ENCODE measurements around the gene LCP2. TPM values are rescaled to one million over a fixed set of nuclear protein-coding genes. Genes with fewer than 3 reads are reported as not detected.

The LCP2 gene
- total RNA-seq, 1 experiment from 2014 or later = 0.61 TPM

DNA sequence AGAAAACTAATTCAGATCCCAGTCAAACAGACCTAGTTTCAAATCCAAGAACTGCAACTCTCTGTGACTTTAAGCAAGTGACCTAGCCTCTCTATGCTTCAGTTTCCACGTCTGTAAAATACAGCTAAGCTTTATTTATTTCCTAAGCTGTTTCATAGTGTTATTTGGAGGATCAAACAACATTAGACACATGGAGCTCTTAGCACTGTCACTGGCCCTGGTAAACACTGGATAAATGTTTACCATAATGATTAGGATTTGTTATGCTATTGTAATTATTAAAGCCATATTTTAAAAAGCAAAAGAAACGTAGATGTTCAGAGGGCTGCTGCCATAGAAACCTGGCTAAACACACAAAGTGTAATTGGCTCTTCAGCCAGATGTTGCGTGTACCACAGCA, 91.4 kb downstream of the LCP2 start:
- no peak overlapping the region for H3K4me2 ChIP-seq (ENCODE audit: low read length)
- peaks cover 81% of the 10 kb centered on the region for H3K27me3 ChIP-seq (ENCODE audit: insufficient read depth, low read length)
- H4K20me1 ChIP-seq (ENCODE audit: insufficient read depth) = no peaks in the 10 kb centered on the region; the same call in 1 of the 2 replicates
- ATAC-seq (no peak), DNase-seq (ENCODE audit: low read depth, low spot score) (no peak)
- H3K36me3 ChIP-seq (ENCODE audit: control insufficient read depth in 1 of 2, insufficient read depth in 2 of 2, low read length in 2 of 2) = no peaks in the 10 kb centered on the region
- intact Hi-C loops (cut with micrococcal nuclease) = no loop called here
- H3K27ac ChIP-seq (ENCODE audit: low read depth, low read length) = no peak overlapping the region
- no peaks in the 10 kb centered on the region for H3K9me2 ChIP-seq (ENCODE audit: insufficient read depth)
- no peaks in the 10 kb centered on the region for H3K79me2 ChIP-seq (ENCODE audit: insufficient read depth, low read length)
- no peaks in the 10 kb centered on the region for H3K4me1 ChIP-seq (ENCODE audit: control insufficient read depth in 1 of 2, insufficient read depth in 2 of 2, low read length in 2 of 2)
- ChIA-PET RAD21 (ENCODE audit: low non-redundant PET in 1 of 2, low total read pairs in 2 of 2, uncharacterized antibody in 2 of 2, unreplicated experiment in 2 of 2) (interaction anchor here in 1 of 2 experiments (0.7 kb wide), 1 partner anchor 1289 kb away, joined by 3 read pairs; no protein-coding TSS in a partner anchor), CTCF (interaction anchor here (0.9 kb wide), 1 partner anchor 22 kb away, joined by 3 read pairs; no protein-coding TSS in a partner anchor), POLR2A (no interaction called here)
- no peaks in the 10 kb centered on the region for H3K9me3 ChIP-seq (ENCODE audit: control insufficient read depth in 1 of 2, insufficient read depth in 1 of 2, low read depth in 1 of 2, low read length in 2 of 2)
- no peak overlapping the region for H3K9ac ChIP-seq (ENCODE audit: low read length)
- no peak for TF ChIP-seq ZNF274 (IDR thresholded peaks at IDR 0.05; ENCODE audit: low read depth, low read length)
- TF ChIP-seq CEBPB (IDR thresholded peaks at IDR 0.05; ENCODE audit: low read depth) = no peak
- peak; percentile 12; the same call in 1 of the 2 replicates for TF ChIP-seq EZH2 (IDR thresholded peaks at IDR 0.05)
- TF ChIP-seq, protein P1, sequence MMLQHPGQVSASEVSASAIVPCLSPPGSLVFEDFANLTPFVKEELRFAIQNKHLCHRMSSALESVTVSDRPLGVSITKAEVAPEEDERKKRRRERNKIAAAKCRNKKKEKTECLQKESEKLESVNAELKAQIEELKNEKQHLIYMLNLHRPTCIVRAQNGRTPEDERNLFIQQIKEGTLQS (IDR thresholded peaks at IDR 0.05) = no peak
- TF ChIP-seq YY1 (IDR thresholded peaks at IDR 0.05; ENCODE audit: extremely low read depth, insufficient replicate concordance, low read depth, low read length) = no peak
- no peak for TF ChIP-seq SP1 (IDR thresholded peaks at IDR 0.05; ENCODE audit: low read depth)
- no peak for TF ChIP-seq POLR2A (IDR thresholded peaks at IDR 0.05; ENCODE audit: borderline replicate concordance, extremely low read depth, insufficient read depth, insufficient read length)
- no peak for TF ChIP-seq POLR2AphosphoS5 (IDR thresholded peaks at IDR 0.05; ENCODE audit: low read depth, low read length)
- no peak for TF ChIP-seq CBX3 (IDR thresholded peaks at IDR 0.05; ENCODE audit: low read depth)
- no peak overlapping the region for H2AFZ ChIP-seq (ENCODE audit: low read depth, low read length, poor library complexity, severe bottlenecking)
- no TSS peak for BruUV-seq (replicated peaks)
- H3K4me3 ChIP-seq (replicated peaks in 1 of 2; ENCODE audit: low read depth in 1 of 2, low read length in 2 of 2) = no peak overlapping the region

DNA sequence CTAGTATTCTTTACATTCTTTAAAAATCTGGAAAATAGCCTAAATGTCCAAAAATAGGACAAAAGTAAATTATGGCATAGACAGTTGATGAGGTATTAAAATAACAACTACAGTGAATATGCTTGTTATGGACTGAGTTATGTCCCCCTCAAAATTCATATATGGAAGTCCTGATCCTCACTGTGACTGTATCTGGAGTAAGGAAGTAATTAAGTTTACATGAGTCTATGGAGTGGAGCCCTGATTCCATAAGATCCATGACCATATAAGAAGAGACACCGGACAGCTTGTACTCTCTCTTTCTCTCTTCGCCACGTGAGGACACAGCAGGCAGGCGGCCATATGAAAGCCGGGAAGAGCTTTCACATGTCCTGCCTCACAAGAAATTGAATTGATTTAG, 93.4 kb downstream of the LCP2 start:
- no peak overlapping the region for H3K9ac ChIP-seq (ENCODE audit: low read length)
- intact Hi-C loops (cut with micrococcal nuclease) = no loop called here
- H3K9me3 ChIP-seq (ENCODE audit: control insufficient read depth in 1 of 2, insufficient read depth in 1 of 2, low read depth in 1 of 2, low read length in 2 of 2) = no peaks in the 10 kb centered on the region
- H3K27me3 ChIP-seq (ENCODE audit: insufficient read depth, low read length) = peaks cover 69% of the 10 kb centered on the region
- H3K9me2 ChIP-seq (ENCODE audit: insufficient read depth) = no peaks in the 10 kb centered on the region
- no peaks in the 10 kb centered on the region for H3K79me2 ChIP-seq (ENCODE audit: insufficient read depth, low read length)
- no TSS peak for BruUV-seq (replicated peaks)
- DNase-seq (ENCODE audit: low read depth, low spot score) = no peak
- CTCF ChIA-PET = no interaction called here
- TF ChIP-seq POLR2AphosphoS5 (IDR thresholded peaks at IDR 0.05; ENCODE audit: low read depth, low read length) (no peak), SP1 (IDR thresholded peaks at IDR 0.05; ENCODE audit: low read depth) (no peak), ZFX (IDR thresholded peaks at IDR 0.05) (no peak), YY1 (IDR thresholded peaks at IDR 0.05; ENCODE audit: extremely low read depth, insufficient replicate concordance, low read depth, low read length) (no peak), EZH2phosphoT487 (IDR thresholded peaks at IDR 0.05; ENCODE audit: borderline replicate concordance) (no peak), SRF (IDR thresholded peaks at IDR 0.05; ENCODE audit: low read depth) (no peak), CEBPB (IDR thresholded peaks at IDR 0.05; ENCODE audit: low read depth) (no peak)
- RAD21 ChIA-PET (ENCODE audit: low non-redundant PET in 1 of 2, low total read pairs in 2 of 2, uncharacterized antibody in 2 of 2, unreplicated experiment in 2 of 2) = no interaction called here
- no peaks in the 10 kb centered on the region for H3K36me3 ChIP-seq (ENCODE audit: control insufficient read depth in 1 of 2, insufficient read depth in 2 of 2, low read length in 2 of 2)
- no peak overlapping the region for H3K4me3 ChIP-seq (replicated peaks in 1 of 2; ENCODE audit: low read depth in 1 of 2, low read length in 2 of 2)
- no peak overlapping the region for H3K4me2 ChIP-seq (ENCODE audit: low read length)
- no peak for ATAC-seq
- no peaks in the 10 kb centered on the region for H4K20me1 ChIP-seq (ENCODE audit: insufficient read depth)
- no peak overlapping the region for H2AFZ ChIP-seq (ENCODE audit: low read depth, low read length, poor library complexity, severe bottlenecking)
- no peak overlapping the region for H3K27ac ChIP-seq (ENCODE audit: low read depth, low read length)
- H3K4me1 ChIP-seq (ENCODE audit: control insufficient read depth in 1 of 2, insufficient read depth in 2 of 2, low read length in 2 of 2) = no peaks in the 10 kb centered on the region
- POLR2A ChIA-PET = no interaction called here
